ENCODE measurements around the gene TOMM40. TPM values are rescaled to one million over a fixed set of nuclear protein-coding genes. Genes with fewer than 3 reads are reported as not detected.

The TOMM40 gene
- 41.0 and 87.5 TPM in 2 replicates for total RNA-seq

GRCh38 chr19:44891016-44891882 lies at the start of gene TOMM40:
TOMM40 (plus strand) TSS chr19:44891254; CDS start chr19:44891416, 162 bp downstream.

GRCh38 chr19:44845612-44846454 lies 45.2 kb upstream of the TOMM40 start, which contains the start of gene NECTIN2:
NECTIN2 (plus strand) TSS chr19:44846297; CDS start chr19:44846526, 229 bp downstream.

GRCh38 chr19:44905437-44906160 lies 14.5 kb downstream of the TOMM40 start, which contains the start of gene APOE:
APOE (plus strand) TSS chr19:44905796; CDS start chr19:44906625, 829 bp downstream.

DNA sequence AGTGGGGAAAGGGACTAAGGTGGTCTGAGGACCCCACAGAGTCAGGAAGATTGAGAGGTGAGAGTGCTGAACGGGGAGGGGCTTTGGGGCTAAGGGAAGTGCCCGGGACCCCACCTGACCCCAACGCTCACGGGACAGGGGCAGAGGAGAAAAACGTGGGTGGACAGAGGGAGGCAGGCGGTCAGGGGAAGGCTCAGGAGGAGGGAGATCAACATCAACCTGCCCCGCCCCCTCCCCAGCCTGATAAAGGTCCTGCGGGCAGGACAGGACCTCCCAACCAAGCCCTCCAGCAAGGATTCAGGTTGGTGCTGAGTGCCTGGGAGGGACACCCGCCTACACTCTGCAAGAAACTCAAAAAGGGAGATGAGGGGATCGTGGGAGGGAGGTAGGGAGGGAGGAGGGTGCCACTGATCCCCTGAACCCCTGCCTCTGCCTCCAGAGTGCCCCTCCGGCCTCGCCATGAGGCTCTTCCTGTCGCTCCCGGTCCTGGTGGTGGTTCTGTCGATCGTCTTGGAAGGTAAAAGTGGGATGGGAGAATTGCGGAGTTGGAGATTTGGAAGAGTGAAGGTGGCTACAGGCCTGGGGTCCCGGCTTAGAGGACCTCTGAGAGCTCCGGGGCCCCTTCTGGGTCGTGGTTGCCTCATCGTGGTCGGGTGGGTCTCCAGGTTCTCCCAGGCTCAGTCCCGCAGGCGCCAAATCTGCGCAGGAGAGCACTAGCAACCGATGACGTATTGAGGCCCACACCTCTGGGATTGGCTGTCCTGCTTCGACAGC lies 23.6 kb downstream of the TOMM40 start, which contains the start of gene APOC1:
APOC1 (plus strand) TSS at position 176 of the 774 bp plus-strand sequence; CDS start at position 460, 284 bp downstream.

GRCh38 chr19:44942067-44942571 lies 51.1 kb downstream of the TOMM40 start, which contains the start of gene APOC4:
APOC4 (plus strand) TSS chr19:44942237; CDS start chr19:44942278, 41 bp downstream.

Other genes starting within 250 kb of the TOMM40 start
- 80.9 and 118 TPM in 2 replicates for gene PVR, start 247.3 kb upstream of the TOMM40 start, total RNA-seq
- 0.33 and 1.7 TPM in 2 replicates for gene CEACAM19, start 219.8 kb upstream of the TOMM40 start, total RNA-seq
- gene CEACAM16, start 192.1 kb upstream of the TOMM40 start, total RNA-seq = not detected in 2 replicates
- 3.5 and 4.0 TPM in 2 replicates for gene BCL3, start 142.5 kb upstream of the TOMM40 start, total RNA-seq
- not detected in 2 replicates for gene CBLC, start 113.4 kb upstream of the TOMM40 start, total RNA-seq
- 6.6 and 14.1 TPM in 2 replicates for gene BCAM, start 82.2 kb upstream of the TOMM40 start, total RNA-seq
- 68.9 and 75.4 TPM in 2 replicates for gene NECTIN2, start 45.0 kb upstream of the TOMM40 start, total RNA-seq
- 1.4 and 9.6 TPM in 2 replicates for gene APOE, start 14.5 kb downstream of the TOMM40 start, total RNA-seq
- gene APOC1, start 23.4 kb downstream of the TOMM40 start, total RNA-seq = 1.4 TPM in 1 of 2 replicates, not detected in the other
- not detected in 2 replicates for gene APOC4, start 51.0 kb downstream of the TOMM40 start, total RNA-seq
- not detected in 2 replicates for gene APOC2, start 54.8 kb downstream of the TOMM40 start, total RNA-seq
- 26.7 and 33.1 TPM in 2 replicates for gene CLPTM1, start 64.1 kb downstream of the TOMM40 start, total RNA-seq
- 7.6 and 10.2 TPM in 2 replicates for gene RELB, start 110.2 kb downstream of the TOMM40 start, total RNA-seq
- gene CLASRP, start 147.8 kb downstream of the TOMM40 start, total RNA-seq = 17.0 and 31.2 TPM in 2 replicates
- gene ZNF296, start 185.2 kb downstream of the TOMM40 start, total RNA-seq = 0.22 TPM in 1 of 2 replicates, not detected in the other
- 16.2 and 25.8 TPM in 2 replicates for gene GEMIN7, start 188.0 kb downstream of the TOMM40 start, total RNA-seq
- gene PPP1R37, start 201.9 kb downstream of the TOMM40 start, total RNA-seq = 44.5 and 50.0 TPM in 2 replicates